K562 (cell line): ENCODE data around the gene HSPA1B. TPM values are rescaled to one million over a fixed set of nuclear protein-coding genes. Genes with fewer than 3 reads are reported as not detected.

Experiments
- CHD1 ChIP-seq: fragments of 200-600 bp; sonication (generic); IDR thresholded peaks from one replicate; pipeline ENCODE4 v1.6.1; 2012; ENCODE audit warnings: mild to moderate bottlenecking, moderate library complexity, low read length, inconsistent platforms
- PATZ1 ChIP-seq: fragments of 250-450 bp; sonication (Bioruptor Pico); IDR thresholded peaks from 2 replicates; pipeline ENCODE4 v1.5.0; 2020; ENCODE audit warnings: mild to moderate bottlenecking, borderline replicate concordance
- RFX1 ChIP-seq: fragments of 450-650 bp; IDR thresholded peaks from 2 replicates; pipeline ENCODE4 v1.6.1; 2016; ENCODE audit warnings: mild to moderate bottlenecking, moderate library complexity
- USF2 ChIP-seq: sonication (generic); formaldehyde crosslinking; IDR thresholded peaks from 2 replicates; pipeline ENCODE4 v1.5.0; 2020; ENCODE audit warnings: missing genetic modification reagents
- ZNF668 ChIP-seq: fragments of 250-450 bp; sonication (Bioruptor Pico); IDR thresholded peaks from 2 replicates; pipeline ENCODE4 v1.8.0; 2022; ENCODE audit warnings: mild to moderate bottlenecking, inconsistent platforms
- ZNF79 ChIP-seq: fragments of 250-450 bp; sonication (Bioruptor Pico); IDR thresholded peaks from 2 replicates; pipeline ENCODE4 v1.4.0; 2020; ENCODE audit warnings: low read depth, mild to moderate bottlenecking, moderate library complexity
- polyA plus RNA-seq, 8 experiments: library from polyadenylated mRNA; depleted of rRNA in 4 of 8; stranded (reverse) in 5 of 8; unstranded in 3 of 8; fragments of >200 nt; fragmentation: Nextera tagmentation in 2 of 8; fragmentation: Illumina TruSeq in 1 of 8; extraction: Ambion mirVana in 2 of 8; extraction: Trizol in 1 of 8; gene quantifications; 2 replicates each; pipeline versions ENCODE4 v1.2.1 to v1.2.3, GENCODE V29; 2011 to 2014; ENCODE audit warnings: inconsistent platforms in 1 of 8, missing spikeins in 1 of 8
- total RNA-seq, 7 experiments: library from RNA; depleted of rRNA in 6 of 7; stranded (reverse); fragments of >200 nt in 6 of 7; fragmentation: Illumina TruSeq in 2 of 7; extraction: Trizol in 2 of 7; gene quantifications; 2 replicates each; pipeline versions ENCODE4 v1.2.1 to v1.2.3, GENCODE V29; 2011 to 2021; ENCODE audit warnings: low replicate concordance in 1 of 7
- TF ChIP-seq, protein P1 (sequence below): fragments of 450-650 bp; IDR thresholded peaks from 2 replicates; pipeline ENCODE4 v1.6.1; 2016; ENCODE audit warnings: mild to moderate bottlenecking, moderate library complexity
- TF ChIP-seq, protein P2 (sequence below): fragments of 250-450 bp; sonication (Bioruptor Pico); IDR thresholded peaks from 2 replicates; pipeline ENCODE4 v1.8.0; 2021; ENCODE audit warnings: moderate library complexity, mild to moderate bottlenecking, inconsistent platforms
- TF ChIP-seq, protein P3 (sequence below): fragments of 450-650 bp; formaldehyde crosslinking; IDR thresholded peaks from 2 replicates; pipeline ENCODE4 v1.4.0; 2022; ENCODE audit warnings: mild to moderate bottlenecking, moderate library complexity

Gene HSPA1B
- total and polyA plus RNA-seq, 9 of the 15 experiments (the other 6 are each of a cell fraction or from before 2014, with no cell fraction given), result 0.27 to 227 (median 51.2) TPM

DNA sequence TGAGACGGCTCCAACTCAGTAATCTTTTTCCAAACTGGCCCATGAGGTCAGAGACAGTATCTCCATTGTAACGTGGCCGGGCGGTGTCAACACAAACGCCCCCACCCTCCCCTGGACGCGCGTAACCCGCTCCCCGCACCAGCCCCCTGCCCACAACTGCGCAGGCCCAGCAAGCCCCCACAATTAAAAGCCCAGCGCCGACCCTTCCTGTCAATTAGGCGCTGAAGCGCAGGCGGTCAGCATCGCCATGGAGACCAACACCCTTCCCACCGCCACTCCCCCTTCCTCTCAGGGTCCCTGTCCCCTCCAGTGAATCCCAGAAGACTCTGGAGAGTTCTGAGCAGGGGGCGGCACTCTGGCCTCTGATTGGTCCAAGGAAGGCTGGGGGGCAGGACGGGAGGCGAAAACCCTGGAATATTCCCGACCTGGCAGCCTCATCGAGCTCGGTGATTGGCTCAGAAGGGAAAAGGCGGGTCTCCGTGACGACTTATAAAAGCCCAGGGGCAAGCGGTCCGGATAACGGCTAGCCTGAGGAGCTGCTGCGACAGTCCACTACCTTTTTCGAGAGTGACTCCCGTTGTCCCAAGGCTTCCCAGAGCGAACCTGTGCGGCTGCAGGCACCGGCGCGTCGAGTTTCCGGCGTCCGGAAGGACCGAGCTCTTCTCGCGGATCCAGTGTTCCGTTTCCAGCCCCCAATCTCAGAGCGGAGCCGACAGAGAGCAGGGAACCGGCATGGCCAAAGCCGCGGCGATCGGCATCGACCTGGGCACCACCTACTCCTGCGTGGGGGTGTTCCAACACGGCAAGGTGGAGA, 12.3 kb upstream of the HSPA1B start, which contains the start of the genes HSPA1A and HSPA1L (continued):
- TF ChIP-seq, protein P1, sequence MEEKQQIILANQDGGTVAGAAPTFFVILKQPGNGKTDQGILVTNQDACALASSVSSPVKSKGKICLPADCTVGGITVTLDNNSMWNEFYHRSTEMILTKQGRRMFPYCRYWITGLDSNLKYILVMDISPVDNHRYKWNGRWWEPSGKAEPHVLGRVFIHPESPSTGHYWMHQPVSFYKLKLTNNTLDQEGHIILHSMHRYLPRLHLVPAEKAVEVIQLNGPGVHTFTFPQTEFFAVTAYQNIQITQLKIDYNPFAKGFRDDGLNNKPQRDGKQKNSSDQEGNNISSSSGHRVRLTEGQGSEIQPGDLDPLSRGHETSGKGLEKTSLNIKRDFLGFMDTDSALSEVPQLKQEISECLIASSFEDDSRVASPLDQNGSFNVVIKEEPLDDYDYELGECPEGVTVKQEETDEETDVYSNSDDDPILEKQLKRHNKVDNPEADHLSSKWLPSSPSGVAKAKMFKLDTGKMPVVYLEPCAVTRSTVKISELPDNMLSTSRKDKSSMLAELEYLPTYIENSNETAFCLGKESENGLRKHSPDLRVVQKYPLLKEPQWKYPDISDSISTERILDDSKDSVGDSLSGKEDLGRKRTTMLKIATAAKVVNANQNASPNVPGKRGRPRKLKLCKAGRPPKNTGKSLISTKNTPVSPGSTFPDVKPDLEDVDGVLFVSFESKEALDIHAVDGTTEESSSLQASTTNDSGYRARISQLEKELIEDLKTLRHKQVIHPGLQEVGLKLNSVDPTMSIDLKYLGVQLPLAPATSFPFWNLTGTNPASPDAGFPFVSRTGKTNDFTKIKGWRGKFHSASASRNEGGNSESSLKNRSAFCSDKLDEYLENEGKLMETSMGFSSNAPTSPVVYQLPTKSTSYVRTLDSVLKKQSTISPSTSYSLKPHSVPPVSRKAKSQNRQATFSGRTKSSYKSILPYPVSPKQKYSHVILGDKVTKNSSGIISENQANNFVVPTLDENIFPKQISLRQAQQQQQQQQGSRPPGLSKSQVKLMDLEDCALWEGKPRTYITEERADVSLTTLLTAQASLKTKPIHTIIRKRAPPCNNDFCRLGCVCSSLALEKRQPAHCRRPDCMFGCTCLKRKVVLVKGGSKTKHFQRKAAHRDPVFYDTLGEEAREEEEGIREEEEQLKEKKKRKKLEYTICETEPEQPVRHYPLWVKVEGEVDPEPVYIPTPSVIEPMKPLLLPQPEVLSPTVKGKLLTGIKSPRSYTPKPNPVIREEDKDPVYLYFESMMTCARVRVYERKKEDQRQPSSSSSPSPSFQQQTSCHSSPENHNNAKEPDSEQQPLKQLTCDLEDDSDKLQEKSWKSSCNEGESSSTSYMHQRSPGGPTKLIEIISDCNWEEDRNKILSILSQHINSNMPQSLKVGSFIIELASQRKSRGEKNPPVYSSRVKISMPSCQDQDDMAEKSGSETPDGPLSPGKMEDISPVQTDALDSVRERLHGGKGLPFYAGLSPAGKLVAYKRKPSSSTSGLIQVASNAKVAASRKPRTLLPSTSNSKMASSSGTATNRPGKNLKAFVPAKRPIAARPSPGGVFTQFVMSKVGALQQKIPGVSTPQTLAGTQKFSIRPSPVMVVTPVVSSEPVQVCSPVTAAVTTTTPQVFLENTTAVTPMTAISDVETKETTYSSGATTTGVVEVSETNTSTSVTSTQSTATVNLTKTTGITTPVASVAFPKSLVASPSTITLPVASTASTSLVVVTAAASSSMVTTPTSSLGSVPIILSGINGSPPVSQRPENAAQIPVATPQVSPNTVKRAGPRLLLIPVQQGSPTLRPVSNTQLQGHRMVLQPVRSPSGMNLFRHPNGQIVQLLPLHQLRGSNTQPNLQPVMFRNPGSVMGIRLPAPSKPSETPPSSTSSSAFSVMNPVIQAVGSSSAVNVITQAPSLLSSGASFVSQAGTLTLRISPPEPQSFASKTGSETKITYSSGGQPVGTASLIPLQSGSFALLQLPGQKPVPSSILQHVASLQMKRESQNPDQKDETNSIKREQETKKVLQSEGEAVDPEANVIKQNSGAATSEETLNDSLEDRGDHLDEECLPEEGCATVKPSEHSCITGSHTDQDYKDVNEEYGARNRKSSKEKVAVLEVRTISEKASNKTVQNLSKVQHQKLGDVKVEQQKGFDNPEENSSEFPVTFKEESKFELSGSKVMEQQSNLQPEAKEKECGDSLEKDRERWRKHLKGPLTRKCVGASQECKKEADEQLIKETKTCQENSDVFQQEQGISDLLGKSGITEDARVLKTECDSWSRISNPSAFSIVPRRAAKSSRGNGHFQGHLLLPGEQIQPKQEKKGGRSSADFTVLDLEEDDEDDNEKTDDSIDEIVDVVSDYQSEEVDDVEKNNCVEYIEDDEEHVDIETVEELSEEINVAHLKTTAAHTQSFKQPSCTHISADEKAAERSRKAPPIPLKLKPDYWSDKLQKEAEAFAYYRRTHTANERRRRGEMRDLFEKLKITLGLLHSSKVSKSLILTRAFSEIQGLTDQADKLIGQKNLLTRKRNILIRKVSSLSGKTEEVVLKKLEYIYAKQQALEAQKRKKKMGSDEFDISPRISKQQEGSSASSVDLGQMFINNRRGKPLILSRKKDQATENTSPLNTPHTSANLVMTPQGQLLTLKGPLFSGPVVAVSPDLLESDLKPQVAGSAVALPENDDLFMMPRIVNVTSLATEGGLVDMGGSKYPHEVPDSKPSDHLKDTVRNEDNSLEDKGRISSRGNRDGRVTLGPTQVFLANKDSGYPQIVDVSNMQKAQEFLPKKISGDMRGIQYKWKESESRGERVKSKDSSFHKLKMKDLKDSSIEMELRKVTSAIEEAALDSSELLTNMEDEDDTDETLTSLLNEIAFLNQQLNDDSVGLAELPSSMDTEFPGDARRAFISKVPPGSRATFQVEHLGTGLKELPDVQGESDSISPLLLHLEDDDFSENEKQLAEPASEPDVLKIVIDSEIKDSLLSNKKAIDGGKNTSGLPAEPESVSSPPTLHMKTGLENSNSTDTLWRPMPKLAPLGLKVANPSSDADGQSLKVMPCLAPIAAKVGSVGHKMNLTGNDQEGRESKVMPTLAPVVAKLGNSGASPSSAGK, result no peak
- no peak for TF ChIP-seq ZNF668
- TF ChIP-seq RFX1, result no peak
- TF ChIP-seq, protein P2, sequence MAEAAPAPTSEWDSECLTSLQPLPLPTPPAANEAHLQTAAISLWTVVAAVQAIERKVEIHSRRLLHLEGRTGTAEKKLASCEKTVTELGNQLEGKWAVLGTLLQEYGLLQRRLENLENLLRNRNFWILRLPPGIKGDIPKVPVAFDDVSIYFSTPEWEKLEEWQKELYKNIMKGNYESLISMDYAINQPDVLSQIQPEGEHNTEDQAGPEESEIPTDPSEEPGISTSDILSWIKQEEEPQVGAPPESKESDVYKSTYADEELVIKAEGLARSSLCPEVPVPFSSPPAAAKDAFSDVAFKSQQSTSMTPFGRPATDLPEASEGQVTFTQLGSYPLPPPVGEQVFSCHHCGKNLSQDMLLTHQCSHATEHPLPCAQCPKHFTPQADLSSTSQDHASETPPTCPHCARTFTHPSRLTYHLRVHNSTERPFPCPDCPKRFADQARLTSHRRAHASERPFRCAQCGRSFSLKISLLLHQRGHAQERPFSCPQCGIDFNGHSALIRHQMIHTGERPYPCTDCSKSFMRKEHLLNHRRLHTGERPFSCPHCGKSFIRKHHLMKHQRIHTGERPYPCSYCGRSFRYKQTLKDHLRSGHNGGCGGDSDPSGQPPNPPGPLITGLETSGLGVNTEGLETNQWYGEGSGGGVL (CRISPR knock-in tag), result no peak
- peak; percentile 17 for TF ChIP-seq CHD1
- TF ChIP-seq PATZ1, result no peak
- no peak for TF ChIP-seq ZNF79 (CRISPR knock-in tag)
- TF ChIP-seq, protein P3, sequence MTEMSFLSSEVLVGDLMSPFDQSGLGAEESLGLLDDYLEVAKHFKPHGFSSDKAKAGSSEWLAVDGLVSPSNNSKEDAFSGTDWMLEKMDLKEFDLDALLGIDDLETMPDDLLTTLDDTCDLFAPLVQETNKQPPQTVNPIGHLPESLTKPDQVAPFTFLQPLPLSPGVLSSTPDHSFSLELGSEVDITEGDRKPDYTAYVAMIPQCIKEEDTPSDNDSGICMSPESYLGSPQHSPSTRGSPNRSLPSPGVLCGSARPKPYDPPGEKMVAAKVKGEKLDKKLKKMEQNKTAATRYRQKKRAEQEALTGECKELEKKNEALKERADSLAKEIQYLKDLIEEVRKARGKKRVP, result peak; percentile 79
- TF ChIP-seq USF2, result no peak
